Measurements from ENCODE around the gene MAML3.

MAML3 gene

DNA sequence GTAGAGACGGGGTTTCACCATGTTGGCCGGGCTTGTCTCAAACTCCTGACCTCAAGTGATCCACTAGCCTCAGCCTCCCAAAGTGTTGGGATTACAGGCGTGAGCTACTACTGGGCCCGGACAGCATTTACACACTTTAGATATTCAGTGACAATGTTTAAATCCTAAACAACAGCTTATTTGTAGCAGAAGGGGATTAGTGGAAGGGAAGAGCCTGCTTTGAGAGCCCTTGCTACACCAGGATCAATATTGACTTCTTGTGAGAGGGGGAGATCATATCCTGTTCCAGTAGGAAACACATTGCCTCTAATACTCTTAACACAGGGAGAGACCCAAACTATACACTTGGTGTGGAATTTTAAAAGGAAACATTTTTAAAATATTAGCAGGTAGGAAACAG is 481.3 kb downstream of the MAML3 start:
- DNase-seq: no peak

DNA sequence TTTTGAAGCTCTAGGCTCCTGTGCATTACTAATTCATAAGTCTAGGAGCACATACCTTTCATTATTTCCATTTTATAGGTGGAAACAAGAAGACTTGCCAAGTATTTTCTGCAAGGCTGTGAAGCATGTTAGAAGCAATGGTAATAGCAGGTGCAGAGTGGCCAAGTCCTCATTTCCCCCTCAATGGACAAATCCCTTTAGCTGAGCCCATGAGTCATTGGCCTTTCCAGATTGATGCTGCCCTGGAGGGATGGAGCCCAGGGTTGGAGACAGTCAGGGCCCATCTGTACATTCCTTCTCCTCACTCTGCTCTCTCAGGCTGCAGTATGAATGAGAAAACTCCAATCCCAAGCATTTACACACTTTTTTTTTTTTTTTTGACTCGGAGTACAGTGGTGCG is 481.8 kb downstream of the MAML3 start:
- no peak for DNase-seq

DNA sequence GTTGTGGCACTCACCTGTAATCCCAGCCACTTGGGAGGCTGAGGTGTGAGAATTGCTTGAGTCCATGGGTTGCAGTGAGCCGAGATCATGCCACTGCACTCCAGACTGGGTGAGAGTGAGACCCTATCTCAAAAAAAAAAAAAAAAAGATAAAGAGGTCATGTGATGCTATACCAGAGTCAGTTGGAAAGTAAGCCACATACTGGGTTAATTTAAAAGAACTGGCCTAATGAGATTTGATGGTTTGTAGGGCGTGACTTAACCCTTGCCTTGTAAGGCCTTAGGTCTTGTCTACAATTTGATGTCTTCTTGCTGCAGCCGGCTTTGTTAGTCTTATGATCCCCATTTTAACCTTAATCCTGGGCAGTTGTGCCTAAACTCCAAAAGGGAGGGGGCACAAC is 483.2 kb downstream of the MAML3 start:
- DNase-seq: no peak

DNA sequence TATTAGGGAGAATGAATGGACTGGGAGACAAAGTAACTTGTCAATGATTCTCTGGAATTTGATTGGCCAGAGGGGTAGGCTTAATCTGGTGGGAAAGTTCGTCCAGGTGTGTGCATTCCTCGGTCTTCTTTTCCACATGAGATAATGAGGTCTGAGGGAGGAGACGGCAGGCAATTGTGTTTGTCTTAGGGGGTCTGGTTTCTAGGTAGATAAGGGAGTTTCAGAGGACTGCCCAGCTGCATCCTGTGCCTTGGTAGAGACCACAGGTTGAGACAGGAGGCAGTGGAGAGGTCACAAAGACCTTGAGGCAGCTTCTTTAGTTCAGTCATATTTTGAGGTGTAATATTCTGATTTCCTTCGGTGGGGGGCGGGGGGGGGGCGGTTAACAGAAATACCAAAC is 484.1 kb downstream of the MAML3 start:
- no peak for DNase-seq

DNA sequence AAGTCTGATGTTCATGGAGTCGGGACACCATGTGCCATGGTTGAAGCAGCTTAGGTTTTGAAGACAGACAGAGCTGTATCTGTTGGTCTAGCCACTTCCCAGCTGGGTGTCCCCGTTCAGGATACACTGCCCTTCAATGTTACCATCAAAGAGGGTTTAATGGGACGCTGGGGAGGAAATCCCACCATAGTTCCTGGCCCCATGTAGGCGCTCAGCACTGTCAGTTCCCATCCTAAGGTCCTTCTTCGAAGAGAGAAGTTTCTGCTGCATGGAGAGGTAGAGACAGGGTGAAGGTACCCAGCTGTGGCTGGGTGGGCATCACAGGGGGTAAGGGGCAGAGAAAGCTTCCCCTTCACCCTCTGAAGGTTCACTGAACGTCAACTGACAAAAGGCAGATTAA is 484.6 kb downstream of the MAML3 start:
- no peak for DNase-seq

DNA sequence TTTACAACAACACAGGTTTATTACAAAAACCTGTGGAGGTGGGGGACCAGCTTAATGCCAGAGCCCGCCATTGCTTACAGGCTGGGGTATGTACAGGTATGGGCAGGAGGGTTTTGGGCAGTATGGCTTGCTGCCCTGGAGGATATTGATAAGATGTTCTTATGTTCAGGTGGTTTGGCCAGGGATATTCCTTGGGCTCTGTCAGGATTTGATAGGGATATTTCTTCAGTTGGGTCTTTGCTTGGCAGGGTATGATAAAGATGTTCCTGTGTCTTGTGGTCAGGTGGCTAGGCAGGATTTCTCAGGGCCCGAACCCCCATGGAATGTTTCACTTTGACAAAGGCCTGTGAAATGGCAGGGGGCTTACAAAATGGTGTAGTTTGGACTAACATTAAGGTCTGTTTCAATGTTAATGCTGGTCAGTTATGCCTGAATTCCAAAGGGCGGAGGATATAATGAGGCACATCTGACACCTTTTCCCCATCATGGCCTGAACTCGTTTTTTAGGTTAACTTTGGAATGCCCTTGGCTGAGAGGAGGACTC is 485.3 kb downstream of the MAML3 start:
- DNase-seq: no peak

DNA sequence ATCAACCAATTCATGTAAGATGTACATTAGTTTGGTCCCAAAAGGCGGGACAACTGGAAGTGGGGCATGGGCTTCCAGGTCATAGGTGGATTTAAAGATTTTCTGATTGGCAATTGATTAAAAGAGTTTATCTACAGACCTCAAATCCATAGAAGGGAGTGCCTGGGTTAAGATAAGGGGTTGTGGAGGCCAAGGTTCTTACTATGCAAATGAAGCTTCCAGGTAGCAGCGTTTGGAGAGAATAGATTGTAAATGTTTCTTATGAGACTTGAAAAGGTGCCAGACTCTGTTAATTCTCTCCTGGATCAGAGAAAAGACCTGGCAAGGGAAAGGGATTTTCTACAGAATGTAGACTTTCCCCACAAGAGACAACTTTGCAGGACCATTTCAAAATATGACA is 485.9 kb downstream of the MAML3 start:
- no peak for DNase-seq
